DND-41 (cell line): ENCODE measurements around the gene RELCH.

Source experiments
- ATAC-seq: fragments of 200-7000 bp; cut with Tn5 transposase; 3 replicates; pipeline ENCODE4 v1.9.1; 2021; ENCODE audit warnings: low read depth; ENCODE audit not compliant: insufficient read depth
- DNase-seq: peaks from one replicate; pipeline ENCODE4 v3.0.0-alpha.2; 2020
- H2AFZ ChIP-seq: 2 replicates; pipeline ENCODE4 v1.6.0; 2012; ENCODE audit warnings: low read depth, low read length
- H3K27ac ChIP-seq: 2 replicates; pipeline ENCODE4 v1.5.1; 2012; ENCODE audit warnings: low read length, inconsistent platforms
- H3K27me3 ChIP-seq: fragments of 200-600 bp; sonication (generic); 2 replicates; pipeline ENCODE4 v1.6.0; 2012; ENCODE audit warnings: low read length, mild to moderate bottlenecking, inconsistent platforms; ENCODE audit not compliant: insufficient read depth, poor library complexity
- H3K36me3 ChIP-seq: 2 replicates; pipeline ENCODE4 v1.5.1; 2012; ENCODE audit warnings: low read length, inconsistent platforms; ENCODE audit not compliant: insufficient read depth
- H3K4me1 ChIP-seq: 2 replicates; pipeline ENCODE4 v1.5.1; 2012; ENCODE audit warnings: mild to moderate bottlenecking, low read length; ENCODE audit not compliant: insufficient read depth
- H3K4me2 ChIP-seq: 2 replicates; pipeline ENCODE4 v1.6.0; 2012; ENCODE audit warnings: mild to moderate bottlenecking, moderate library complexity, low read length, inconsistent platforms; ENCODE audit not compliant: insufficient read depth
- H3K4me3 ChIP-seq, 2 experiments: fragments of 200-600 bp in 1 of 2; shearing (Covaris generic) in 1 of 2; 2 replicates each; pipeline ENCODE4 v1.5.1; 2012 to 2016; ENCODE audit warnings: inconsistent platforms in 2 of 2, low read length in 2 of 2, mild to moderate bottlenecking in 2 of 2, low read depth in 1 of 2, moderate library complexity in 1 of 2
- H3K79me2 ChIP-seq: 2 replicates; pipeline ENCODE4 v1.6.0; 2012; ENCODE audit warnings: low read length, inconsistent platforms; ENCODE audit not compliant: insufficient read depth
- H3K9ac ChIP-seq: 2 replicates; pipeline ENCODE4 v1.6.0; 2012; ENCODE audit warnings: low read depth, mild to moderate bottlenecking, inconsistent platforms, low read length, moderate library complexity
- H3K9me3 ChIP-seq: 2 replicates; pipeline ENCODE4 v1.5.1; 2012; ENCODE audit warnings: low read length, moderate library complexity, mild to moderate bottlenecking, inconsistent platforms; ENCODE audit not compliant: insufficient read depth, severe bottlenecking
- H4K20me1 ChIP-seq: 2 replicates; pipeline ENCODE4 v1.6.0; 2012; ENCODE audit warnings: low read length; ENCODE audit not compliant: insufficient read depth
- EZH2 ChIP-seq: IDR thresholded peaks from 3 replicates; pipeline ENCODE4 v1.6.1; 2012; ENCODE audit warnings: borderline replicate concordance, low read depth, mild to moderate bottlenecking, moderate library complexity, low read length, inconsistent platforms; ENCODE audit not compliant: severe bottlenecking
- TF ChIP-seq, protein P1 (sequence below): IDR thresholded peaks from 2 replicates; pipeline ENCODE4 v1.5.1; 2012; ENCODE audit warnings: borderline replicate concordance, low read length, moderate library complexity, mild to moderate bottlenecking; ENCODE audit not compliant: poor library complexity, severe bottlenecking; ENCODE audit errors: extremely low read depth

Gene RELCH

DNA sequence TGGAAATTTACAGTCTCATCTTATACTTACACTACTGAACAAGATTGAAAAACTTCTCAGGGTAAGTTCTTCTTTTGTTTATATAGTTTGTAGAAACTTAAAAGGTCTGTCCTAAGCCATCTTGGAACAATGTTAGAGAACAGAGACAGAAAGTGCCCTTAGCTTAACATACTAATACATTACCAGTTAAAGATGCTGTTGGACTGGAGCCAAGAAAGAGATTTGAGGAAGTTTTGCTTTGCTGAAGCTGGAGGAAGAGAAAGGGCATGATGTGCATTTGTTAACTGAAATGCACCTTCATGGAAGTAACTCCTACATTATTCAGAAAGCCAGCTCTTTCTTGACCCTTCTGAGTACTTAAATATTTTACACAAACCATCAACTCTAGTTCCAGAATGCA, 71.6 kb downstream of the RELCH start:
- Histone ChIP-seq H3K27me3 (no peaks in the 10 kb centered on the region), H3K27ac (no peak overlapping the region), H4K20me1 (no peaks in the 10 kb centered on the region; the same call in 1 of the 2 replicates), H3K4me1 (no peaks in the 10 kb centered on the region), H3K9ac (no peak overlapping the region), H3K4me3 (no peak overlapping the region), H3K79me2 (no peaks in the 10 kb centered on the region), H2AFZ (no peak overlapping the region), H3K36me3 (peaks cover 76% of the 10 kb centered on the region), H3K4me2 (no peak overlapping the region), H3K9me3 (no peaks in the 10 kb centered on the region)
- DNase-seq (no peak), ATAC-seq (no peak)
- TF ChIP-seq, protein P1, sequence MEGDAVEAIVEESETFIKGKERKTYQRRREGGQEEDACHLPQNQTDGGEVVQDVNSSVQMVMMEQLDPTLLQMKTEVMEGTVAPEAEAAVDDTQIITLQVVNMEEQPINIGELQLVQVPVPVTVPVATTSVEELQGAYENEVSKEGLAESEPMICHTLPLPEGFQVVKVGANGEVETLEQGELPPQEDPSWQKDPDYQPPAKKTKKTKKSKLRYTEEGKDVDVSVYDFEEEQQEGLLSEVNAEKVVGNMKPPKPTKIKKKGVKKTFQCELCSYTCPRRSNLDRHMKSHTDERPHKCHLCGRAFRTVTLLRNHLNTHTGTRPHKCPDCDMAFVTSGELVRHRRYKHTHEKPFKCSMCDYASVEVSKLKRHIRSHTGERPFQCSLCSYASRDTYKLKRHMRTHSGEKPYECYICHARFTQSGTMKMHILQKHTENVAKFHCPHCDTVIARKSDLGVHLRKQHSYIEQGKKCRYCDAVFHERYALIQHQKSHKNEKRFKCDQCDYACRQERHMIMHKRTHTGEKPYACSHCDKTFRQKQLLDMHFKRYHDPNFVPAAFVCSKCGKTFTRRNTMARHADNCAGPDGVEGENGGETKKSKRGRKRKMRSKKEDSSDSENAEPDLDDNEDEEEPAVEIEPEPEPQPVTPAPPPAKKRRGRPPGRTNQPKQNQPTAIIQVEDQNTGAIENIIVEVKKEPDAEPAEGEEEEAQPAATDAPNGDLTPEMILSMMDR: no peak
- TF ChIP-seq EZH2: no peak

DNA sequence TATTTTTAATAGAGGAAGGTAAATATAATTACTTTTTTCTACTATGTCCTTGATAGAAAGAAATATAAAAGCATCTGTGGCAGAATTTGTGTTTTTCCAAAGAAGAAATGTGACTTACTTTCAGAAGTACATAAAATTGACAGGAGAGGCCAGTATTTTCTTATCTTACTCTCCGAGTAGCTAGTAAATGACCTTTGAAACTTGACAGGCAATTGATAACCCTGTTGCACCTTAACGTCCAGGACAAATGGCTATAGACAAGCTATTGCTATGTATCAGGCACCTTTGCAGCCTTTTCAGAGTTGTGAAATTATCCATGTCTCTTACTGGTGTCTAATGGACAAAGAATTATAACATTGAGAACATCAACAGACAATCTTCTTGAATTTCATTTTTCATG, 75.0 kb downstream of the RELCH start:
- H3K9me3 ChIP-seq: no peaks in the 10 kb centered on the region
- no peak overlapping the region for H3K9ac ChIP-seq
- H3K4me1 ChIP-seq: peaks cover 20% of the 10 kb centered on the region
- no peak overlapping the region for H3K4me3 ChIP-seq
- no peak overlapping the region for H3K4me2 ChIP-seq
- no peak overlapping the region for H3K27ac ChIP-seq
- DNase-seq: no peak
- H2AFZ ChIP-seq: no peak overlapping the region
- no peaks in the 10 kb centered on the region for H3K27me3 ChIP-seq
- H4K20me1 ChIP-seq: no peaks in the 10 kb centered on the region; the same call in 1 of the 2 replicates
- no peaks in the 10 kb centered on the region for H3K79me2 ChIP-seq
- no peak for TF ChIP-seq EZH2
- TF ChIP-seq, protein P1: no peak
- no peak for ATAC-seq
- peaks cover 82% of the 10 kb centered on the region for H3K36me3 ChIP-seq

DNA sequence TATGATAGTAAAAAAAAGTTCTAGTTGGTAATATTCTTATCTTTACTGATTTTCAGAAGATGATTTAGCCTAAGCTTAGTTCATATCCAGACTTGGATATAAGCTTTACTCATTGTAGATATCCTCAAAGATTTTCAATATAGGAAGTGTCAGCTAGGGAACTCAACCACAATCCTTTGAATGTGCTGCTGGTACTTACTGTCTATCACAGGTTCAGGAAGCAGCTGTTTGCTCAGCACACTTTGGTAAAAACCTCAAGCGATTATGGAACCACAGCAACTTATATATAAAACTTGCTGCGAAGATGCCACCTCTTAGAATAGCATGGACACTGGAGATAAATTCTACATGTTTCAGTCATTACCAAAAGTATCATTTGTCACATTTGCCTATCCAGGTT, 77.9 kb downstream of the RELCH start:
- Histone ChIP-seq H3K4me2 (no peak overlapping the region), H4K20me1 (no peaks in the 10 kb centered on the region; the same call in 1 of the 2 replicates), H2AFZ (no peak overlapping the region), H3K4me3 (no peak overlapping the region), H3K27ac (no peak overlapping the region), H3K79me2 (no peaks in the 10 kb centered on the region), H3K9ac (no peak overlapping the region), H3K36me3 (peaks cover 72% of the 10 kb centered on the region), H3K27me3 (no peaks in the 10 kb centered on the region), H3K9me3 (no peaks in the 10 kb centered on the region), H3K4me1 (peaks cover 20% of the 10 kb centered on the region)
- ATAC-seq: peak; percentile 100
- peak; percentile 39 for DNase-seq
- no peak for TF ChIP-seq EZH2
- TF ChIP-seq, protein P1: no peak

DNA sequence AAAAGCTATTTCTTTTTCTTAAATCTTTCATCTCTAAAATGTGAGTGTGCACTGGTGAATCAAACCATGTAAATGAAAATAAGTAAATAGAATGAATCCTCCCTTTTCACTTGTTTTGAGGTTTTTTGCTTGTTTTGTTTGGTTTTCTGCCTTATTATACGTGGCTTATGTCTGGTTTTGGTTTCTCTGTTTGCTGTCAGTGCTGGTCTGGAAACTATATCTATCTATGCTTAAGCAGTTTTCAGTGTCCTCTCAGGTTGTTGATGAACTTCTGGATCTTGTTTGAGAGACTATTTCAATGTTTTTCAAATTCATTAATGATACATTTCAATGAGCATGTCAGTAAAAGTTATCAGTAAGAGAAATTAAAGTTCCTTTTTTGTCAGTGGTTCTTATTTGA, 90.0 kb downstream of the RELCH start:
- H3K4me1 ChIP-seq: no peaks in the 10 kb centered on the region
- ATAC-seq (no peak), DNase-seq (no peak)
- no peak overlapping the region for H3K27ac ChIP-seq
- no peaks in the 10 kb centered on the region for H3K79me2 ChIP-seq
- TF ChIP-seq, protein P1: no peak
- TF ChIP-seq EZH2: no peak
- no peak overlapping the region for H3K9ac ChIP-seq
- H4K20me1 ChIP-seq: no peaks in the 10 kb centered on the region
- H3K36me3 ChIP-seq: peaks cover 57% of the 10 kb centered on the region
- no peak overlapping the region for H2AFZ ChIP-seq
- H3K4me3 ChIP-seq: no peak overlapping the region
- H3K27me3 ChIP-seq: no peaks in the 10 kb centered on the region
- H3K9me3 ChIP-seq: no peaks in the 10 kb centered on the region
- H3K4me2 ChIP-seq: no peak overlapping the region
